ENCODE measurements around the gene RDH5.

- TF ChIP-seq POLR2A (IDR thresholded peaks at IDR 0.05) (no peak), EP300 (IDR thresholded peaks at IDR 0.05) (no peak)
These were observed 21.8 kb upstream of the RDH5 start for GRCh38 chr12:55698241-55698955.
